GM23338 (cell line): ENCODE data around the gene ZNF580.

ENCODE experiments used
- EZH2 ChIP-seq: fragments of 200-600 bp; sonication (generic); IDR thresholded peaks from one replicate; pipeline ENCODE4 v1.8.0; 2017; ENCODE audit warnings: antibody characterized with exemption, mild to moderate bottlenecking, low read depth; ENCODE audit not compliant: unreplicated experiment
- EZH2phosphoT487 ChIP-seq: fragments of 200-600 bp; sonication (generic); IDR thresholded peaks from one replicate; pipeline ENCODE4 v1.8.1; 2018; ENCODE audit warnings: antibody characterized with exemption; ENCODE audit not compliant: unreplicated experiment
- JUNB ChIP-seq: IDR thresholded peaks from one replicate; pipeline ENCODE4 v1.6.1; 2016; ENCODE audit warnings: antibody characterized with exemption; ENCODE audit not compliant: unreplicated experiment
- NANOG ChIP-seq: IDR thresholded peaks from 2 replicates; pipeline ENCODE4 v1.6.1; 2016; ENCODE audit warnings: antibody characterized with exemption, borderline replicate concordance
- POLR2AphosphoS5 ChIP-seq: IDR thresholded peaks from 2 replicates; pipeline ENCODE4 v1.6.1; 2016; ENCODE audit warnings: antibody characterized with exemption, low read depth
- ZNF114 ChIP-seq: fragments of 250-450 bp; sonication (Bioruptor Pico); IDR thresholded peaks from 2 replicates; pipeline ENCODE4 v1.5.0; 2020; ENCODE audit warnings: mild to moderate bottlenecking, moderate library complexity
- ZNF331 ChIP-seq: fragments of 250-450 bp; sonication (Bioruptor Pico); IDR thresholded peaks from 2 replicates; pipeline ENCODE4 v1.5.0; 2020; ENCODE audit warnings: low read depth, mild to moderate bottlenecking, moderate library complexity
- TF ChIP-seq, protein P1 (sequence below), 2 experiments: fragments of 200-600 bp in 1 of 2; sonication (generic) in 1 of 2; conservative IDR thresholded peaks; 2 replicates each; pipeline versions ENCODE4 v1.5.1 to v1.6.1; 2016 to 2017; ENCODE audit warnings: antibody characterized with exemption in 2 of 2, low read depth in 2 of 2, mild to moderate bottlenecking in 2 of 2, moderate library complexity in 1 of 2
- TF ChIP-seq, protein P2 (sequence below): IDR thresholded peaks from one replicate; pipeline ENCODE4 v1.6.1; 2018; ENCODE audit warnings: antibody characterized with exemption; ENCODE audit not compliant: unreplicated experiment
- TF ChIP-seq, protein P3 (sequence below): fragments of 250-450 bp; sonication (Bioruptor Pico); IDR thresholded peaks from 2 replicates; pipeline ENCODE4 v1.5.0; 2020; ENCODE audit warnings: mild to moderate bottlenecking, moderate library complexity
- TF ChIP-seq, protein P4 (sequence below): IDR thresholded peaks from 2 replicates; pipeline ENCODE4 v1.6.1; 2016; ENCODE audit warnings: antibody characterized with exemption

DNA sequence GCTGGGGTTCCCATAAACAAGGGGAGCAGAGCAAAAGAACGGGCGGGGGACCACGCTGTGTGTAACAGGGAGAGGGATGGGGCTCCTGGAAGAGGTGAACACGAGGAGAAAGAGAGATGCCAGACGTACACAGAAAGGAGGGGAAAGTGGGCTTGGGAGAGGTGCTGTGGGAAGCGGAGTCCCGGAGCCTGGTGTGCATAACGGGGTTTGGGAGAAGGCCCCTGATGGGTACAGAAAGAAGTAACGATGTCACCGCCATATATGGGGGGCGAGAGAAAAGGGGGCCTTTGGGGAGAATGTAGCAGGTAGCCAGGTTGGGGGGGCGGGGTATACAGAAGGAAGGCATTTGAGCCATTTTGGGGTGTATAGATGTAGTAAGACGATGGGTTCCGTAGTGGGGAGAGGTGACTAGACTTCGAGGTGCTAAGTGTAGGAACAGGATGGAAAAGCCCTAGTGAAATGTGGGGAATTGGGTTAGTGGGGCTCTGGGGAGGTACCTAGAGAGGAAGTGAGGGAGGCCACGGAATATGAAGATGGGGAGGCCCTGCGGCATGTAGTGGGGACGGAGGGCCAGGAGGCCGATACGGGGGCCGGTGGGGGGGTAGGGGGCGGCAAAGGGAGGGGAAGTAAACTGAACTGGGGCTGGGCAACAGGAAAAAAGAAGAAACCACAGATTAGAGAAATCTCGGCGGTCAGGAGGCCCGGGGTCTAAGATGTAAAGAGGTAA is 787 bp downstream of the ZNF580 start:
- TF ChIP-seq ZNF114 (CRISPR knock-in tag) (no peak), POLR2AphosphoS5 (no peak; the same call in 1 of the 2 replicates), JUNB (no peak), EZH2 (no peak), EZH2phosphoT487 (no peak), ZNF331 (CRISPR knock-in tag) (no peak), NANOG (no peak)
- TF ChIP-seq, protein P1, sequence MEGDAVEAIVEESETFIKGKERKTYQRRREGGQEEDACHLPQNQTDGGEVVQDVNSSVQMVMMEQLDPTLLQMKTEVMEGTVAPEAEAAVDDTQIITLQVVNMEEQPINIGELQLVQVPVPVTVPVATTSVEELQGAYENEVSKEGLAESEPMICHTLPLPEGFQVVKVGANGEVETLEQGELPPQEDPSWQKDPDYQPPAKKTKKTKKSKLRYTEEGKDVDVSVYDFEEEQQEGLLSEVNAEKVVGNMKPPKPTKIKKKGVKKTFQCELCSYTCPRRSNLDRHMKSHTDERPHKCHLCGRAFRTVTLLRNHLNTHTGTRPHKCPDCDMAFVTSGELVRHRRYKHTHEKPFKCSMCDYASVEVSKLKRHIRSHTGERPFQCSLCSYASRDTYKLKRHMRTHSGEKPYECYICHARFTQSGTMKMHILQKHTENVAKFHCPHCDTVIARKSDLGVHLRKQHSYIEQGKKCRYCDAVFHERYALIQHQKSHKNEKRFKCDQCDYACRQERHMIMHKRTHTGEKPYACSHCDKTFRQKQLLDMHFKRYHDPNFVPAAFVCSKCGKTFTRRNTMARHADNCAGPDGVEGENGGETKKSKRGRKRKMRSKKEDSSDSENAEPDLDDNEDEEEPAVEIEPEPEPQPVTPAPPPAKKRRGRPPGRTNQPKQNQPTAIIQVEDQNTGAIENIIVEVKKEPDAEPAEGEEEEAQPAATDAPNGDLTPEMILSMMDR (conservative IDR thresholded peaks at IDR 0.05; ENCODE audit: low read depth in 2 of 2), result no peak
- TF ChIP-seq, protein P2, sequence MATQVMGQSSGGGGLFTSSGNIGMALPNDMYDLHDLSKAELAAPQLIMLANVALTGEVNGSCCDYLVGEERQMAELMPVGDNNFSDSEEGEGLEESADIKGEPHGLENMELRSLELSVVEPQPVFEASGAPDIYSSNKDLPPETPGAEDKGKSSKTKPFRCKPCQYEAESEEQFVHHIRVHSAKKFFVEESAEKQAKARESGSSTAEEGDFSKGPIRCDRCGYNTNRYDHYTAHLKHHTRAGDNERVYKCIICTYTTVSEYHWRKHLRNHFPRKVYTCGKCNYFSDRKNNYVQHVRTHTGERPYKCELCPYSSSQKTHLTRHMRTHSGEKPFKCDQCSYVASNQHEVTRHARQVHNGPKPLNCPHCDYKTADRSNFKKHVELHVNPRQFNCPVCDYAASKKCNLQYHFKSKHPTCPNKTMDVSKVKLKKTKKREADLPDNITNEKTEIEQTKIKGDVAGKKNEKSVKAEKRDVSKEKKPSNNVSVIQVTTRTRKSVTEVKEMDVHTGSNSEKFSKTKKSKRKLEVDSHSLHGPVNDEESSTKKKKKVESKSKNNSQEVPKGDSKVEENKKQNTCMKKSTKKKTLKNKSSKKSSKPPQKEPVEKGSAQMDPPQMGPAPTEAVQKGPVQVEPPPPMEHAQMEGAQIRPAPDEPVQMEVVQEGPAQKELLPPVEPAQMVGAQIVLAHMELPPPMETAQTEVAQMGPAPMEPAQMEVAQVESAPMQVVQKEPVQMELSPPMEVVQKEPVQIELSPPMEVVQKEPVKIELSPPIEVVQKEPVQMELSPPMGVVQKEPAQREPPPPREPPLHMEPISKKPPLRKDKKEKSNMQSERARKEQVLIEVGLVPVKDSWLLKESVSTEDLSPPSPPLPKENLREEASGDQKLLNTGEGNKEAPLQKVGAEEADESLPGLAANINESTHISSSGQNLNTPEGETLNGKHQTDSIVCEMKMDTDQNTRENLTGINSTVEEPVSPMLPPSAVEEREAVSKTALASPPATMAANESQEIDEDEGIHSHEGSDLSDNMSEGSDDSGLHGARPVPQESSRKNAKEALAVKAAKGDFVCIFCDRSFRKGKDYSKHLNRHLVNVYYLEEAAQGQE, result no peak
- TF ChIP-seq, protein P3, sequence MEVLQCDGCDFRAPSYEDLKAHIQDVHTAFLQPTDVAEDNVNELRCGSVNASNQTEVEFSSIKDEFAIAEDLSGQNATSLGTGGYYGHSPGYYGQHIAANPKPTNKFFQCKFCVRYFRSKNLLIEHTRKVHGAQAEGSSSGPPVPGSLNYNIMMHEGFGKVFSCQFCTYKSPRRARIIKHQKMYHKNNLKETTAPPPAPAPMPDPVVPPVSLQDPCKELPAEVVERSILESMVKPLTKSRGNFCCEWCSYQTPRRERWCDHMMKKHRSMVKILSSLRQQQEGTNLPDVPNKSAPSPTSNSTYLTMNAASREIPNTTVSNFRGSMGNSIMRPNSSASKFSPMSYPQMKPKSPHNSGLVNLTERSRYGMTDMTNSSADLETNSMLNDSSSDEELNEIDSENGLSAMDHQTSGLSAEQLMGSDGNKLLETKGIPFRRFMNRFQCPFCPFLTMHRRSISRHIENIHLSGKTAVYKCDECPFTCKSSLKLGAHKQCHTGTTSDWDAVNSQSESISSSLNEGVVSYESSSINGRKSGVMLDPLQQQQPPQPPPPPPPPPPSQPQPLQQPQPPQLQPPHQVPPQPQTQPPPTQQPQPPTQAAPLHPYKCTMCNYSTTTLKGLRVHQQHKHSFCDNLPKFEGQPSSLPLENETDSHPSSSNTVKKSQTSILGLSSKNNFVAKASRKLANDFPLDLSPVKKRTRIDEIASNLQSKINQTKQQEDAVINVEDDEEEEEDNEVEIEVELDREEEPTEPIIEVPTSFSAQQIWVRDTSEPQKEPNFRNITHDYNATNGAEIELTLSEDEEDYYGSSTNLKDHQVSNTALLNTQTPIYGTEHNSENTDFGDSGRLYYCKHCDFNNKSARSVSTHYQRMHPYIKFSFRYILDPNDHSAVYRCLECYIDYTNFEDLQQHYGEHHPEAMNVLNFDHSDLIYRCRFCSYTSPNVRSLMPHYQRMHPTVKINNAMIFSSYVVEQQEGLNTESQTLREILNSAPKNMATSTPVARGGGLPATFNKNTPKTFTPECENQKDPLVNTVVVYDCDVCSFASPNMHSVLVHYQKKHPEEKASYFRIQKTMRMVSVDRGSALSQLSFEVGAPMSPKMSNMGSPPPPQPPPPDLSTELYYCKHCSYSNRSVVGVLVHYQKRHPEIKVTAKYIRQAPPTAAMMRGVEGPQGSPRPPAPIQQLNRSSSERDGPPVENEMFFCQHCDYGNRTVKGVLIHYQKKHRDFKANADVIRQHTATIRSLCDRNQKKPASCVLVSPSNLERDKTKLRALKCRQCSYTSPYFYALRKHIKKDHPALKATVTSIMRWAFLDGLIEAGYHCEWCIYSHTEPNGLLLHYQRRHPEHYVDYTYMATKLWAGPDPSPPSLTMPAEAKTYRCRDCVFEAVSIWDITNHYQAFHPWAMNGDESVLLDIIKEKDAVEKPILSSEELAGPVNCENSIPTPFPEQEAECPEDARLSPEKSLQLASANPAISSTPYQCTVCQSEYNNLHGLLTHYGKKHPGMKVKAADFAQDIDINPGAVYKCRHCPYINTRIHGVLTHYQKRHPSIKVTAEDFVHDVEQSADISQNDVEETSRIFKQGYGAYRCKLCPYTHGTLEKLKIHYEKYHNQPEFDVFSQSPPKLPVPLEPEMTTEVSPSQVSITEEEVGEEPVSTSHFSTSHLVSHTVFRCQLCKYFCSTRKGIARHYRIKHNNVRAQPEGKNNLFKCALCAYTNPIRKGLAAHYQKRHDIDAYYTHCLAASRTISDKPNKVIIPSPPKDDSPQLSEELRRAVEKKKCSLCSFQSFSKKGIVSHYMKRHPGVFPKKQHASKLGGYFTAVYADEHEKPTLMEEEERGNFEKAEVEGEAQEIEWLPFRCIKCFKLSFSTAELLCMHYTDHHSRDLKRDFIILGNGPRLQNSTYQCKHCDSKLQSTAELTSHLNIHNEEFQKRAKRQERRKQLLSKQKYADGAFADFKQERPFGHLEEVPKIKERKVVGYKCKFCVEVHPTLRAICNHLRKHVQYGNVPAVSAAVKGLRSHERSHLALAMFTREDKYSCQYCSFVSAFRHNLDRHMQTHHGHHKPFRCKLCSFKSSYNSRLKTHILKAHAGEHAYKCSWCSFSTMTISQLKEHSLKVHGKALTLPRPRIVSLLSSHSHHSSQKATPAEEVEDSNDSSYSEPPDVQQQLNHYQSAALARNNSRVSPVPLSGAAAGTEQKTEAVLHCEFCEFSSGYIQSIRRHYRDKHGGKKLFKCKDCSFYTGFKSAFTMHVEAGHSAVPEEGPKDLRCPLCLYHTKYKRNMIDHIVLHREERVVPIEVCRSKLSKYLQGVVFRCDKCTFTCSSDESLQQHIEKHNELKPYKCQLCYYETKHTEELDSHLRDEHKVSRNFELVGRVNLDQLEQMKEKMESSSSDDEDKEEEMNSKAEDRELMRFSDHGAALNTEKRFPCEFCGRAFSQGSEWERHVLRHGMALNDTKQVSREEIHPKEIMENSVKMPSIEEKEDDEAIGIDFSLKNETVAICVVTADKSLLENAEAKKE, result no peak
- TF ChIP-seq, protein P4, sequence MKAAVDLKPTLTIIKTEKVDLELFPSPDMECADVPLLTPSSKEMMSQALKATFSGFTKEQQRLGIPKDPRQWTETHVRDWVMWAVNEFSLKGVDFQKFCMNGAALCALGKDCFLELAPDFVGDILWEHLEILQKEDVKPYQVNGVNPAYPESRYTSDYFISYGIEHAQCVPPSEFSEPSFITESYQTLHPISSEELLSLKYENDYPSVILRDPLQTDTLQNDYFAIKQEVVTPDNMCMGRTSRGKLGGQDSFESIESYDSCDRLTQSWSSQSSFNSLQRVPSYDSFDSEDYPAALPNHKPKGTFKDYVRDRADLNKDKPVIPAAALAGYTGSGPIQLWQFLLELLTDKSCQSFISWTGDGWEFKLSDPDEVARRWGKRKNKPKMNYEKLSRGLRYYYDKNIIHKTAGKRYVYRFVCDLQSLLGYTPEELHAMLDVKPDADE, result no peak
